ENCODE data around the gene EVX2. TPM values are rescaled to one million over a fixed set of nuclear protein-coding genes. Genes with fewer than 3 reads are reported as not detected.

EVX2 gene
- polyA plus RNA-seq, 4 donors, result not detected

DNA sequence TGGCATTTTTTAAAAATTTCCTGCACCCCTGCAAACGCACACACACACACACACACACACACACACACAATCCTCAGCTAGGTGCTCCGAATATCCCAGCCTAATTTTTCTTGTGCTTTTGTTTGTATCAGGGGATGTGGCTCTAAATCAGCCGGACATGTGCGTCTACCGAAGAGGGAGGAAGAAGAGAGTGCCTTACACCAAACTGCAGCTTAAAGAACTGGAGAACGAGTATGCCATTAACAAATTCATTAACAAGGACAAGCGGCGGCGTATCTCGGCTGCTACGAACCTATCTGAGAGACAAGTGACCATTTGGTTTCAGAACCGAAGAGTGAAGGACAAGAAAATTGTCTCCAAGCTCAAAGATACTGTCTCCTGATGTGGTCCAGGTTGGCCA is 10.6 kb upstream of the EVX2 start:
- no peak overlapping the region for H3K4me3 ChIP-seq (ENCODE audit: low read depth in 1 of 3, low read length in 3 of 3)
- H3K36me3 ChIP-seq (ENCODE audit: control insufficient read depth in 3 of 3, insufficient read depth in 2 of 3, low read depth in 1 of 3, low read length in 3 of 3), result no peaks in the 10 kb centered on the region
- no peaks in the 10 kb centered on the region for H3K9me3 ChIP-seq (ENCODE audit: control insufficient read depth in 2 of 2, insufficient read depth in 1 of 2, low read depth in 1 of 2, low read length in 1 of 2)
- DNase-seq (no peak), FAIRE-seq (no peak)
- H3K4me1 ChIP-seq (ENCODE audit: control insufficient read depth in 3 of 3, insufficient read depth in 2 of 3, low read depth in 1 of 3, low read length in 2 of 3), result peaks cover 0 to 13% (median 3%) of the 10 kb centered on the region in 3 donors
- H3K27ac ChIP-seq (ENCODE audit: low read depth in 1 of 3, low read length in 2 of 3), result no peak overlapping the region
- WGBS, 3 donors, result 7 to 13% (median 11%) methylated on average over 12 of the region's 12 CpGs
- H3K27me3 ChIP-seq (ENCODE audit: control insufficient read depth in 3 of 3, insufficient read depth in 3 of 3, low read length in 3 of 3), result peaks cover 15 to 94% (median 73%) of the 10 kb centered on the region in 3 donors

DNA sequence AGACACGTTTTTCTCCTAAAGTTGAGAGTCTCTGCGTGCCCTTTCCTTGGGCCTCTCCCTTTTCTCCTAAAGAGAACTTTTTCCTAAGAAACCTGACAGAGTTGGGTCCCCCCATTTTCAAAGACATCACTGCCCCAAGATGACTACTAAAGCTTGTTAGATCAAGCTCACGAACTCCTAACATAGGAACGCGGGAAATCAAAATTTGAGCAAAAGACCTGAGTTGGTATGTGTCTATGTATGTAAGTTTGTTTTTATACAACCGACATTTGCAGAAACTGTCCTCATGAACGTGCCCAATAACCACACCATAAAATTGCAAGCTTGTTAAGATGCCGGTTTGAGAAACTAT is 10.1 kb upstream of the EVX2 start:
- DNase-seq (no peak), FAIRE-seq (no peak)
- Histone ChIP-seq H3K36me3 (ENCODE audit: control insufficient read depth in 3 of 3, insufficient read depth in 2 of 3, low read depth in 1 of 3, low read length in 3 of 3) (no peaks in the 10 kb centered on the region), H3K4me3 (ENCODE audit: low read depth in 1 of 3, low read length in 3 of 3) (no peak overlapping the region), H3K27ac (ENCODE audit: low read depth in 1 of 3, low read length in 2 of 3) (no peak overlapping the region), H3K27me3 (ENCODE audit: control insufficient read depth in 3 of 3, insufficient read depth in 3 of 3, low read length in 3 of 3) (peaks cover 15 to 94% (median 73%) of the 10 kb centered on the region in 3 donors), H3K4me1 (ENCODE audit: control insufficient read depth in 3 of 3, insufficient read depth in 2 of 3, low read depth in 1 of 3, low read length in 2 of 3) (peaks cover 0 to 13% (median 3%) of the 10 kb centered on the region in 3 donors), H3K9me3 (ENCODE audit: control insufficient read depth in 2 of 2, insufficient read depth in 1 of 2, low read depth in 1 of 2, low read length in 1 of 2) (peaks cover 0 to under 1% of the 10 kb centered on the region in 2 donors)
- WGBS, 3 donors, result 7 to 9% (median 8%) methylated on average over 8 of the region's 8 CpGs

DNA sequence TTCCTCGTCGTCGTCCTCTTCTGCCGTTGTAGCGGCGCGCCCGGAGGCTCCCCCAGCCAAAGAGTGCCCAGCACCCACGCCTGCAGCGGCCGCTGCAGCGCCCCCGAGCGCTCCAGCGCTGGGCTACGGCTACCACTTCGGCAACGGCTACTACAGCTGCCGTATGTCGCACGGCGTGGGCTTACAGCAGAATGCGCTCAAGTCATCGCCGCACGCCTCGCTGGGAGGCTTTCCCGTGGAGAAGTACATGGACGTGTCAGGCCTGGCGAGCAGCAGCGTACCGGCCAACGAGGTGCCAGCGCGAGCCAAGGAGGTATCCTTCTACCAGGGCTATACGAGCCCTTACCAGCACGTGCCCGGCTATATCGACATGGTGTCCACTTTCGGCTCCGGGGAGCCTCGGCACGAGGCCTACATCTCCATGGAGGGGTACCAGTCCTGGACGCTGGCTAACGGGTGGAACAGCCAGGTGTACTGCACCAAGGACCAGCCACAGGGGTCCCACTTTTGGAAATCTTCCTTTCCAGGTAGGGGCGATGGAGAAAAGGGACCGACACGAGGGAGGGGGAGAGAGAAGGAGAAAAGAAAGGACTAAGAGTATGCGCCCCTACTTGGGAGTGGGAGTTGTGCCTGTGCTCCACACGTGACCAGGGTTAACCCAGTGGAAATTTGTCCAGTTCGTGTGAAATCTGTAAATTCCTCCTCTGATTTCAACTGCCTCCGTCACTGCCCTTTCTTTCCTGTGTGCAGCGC is 9.6 kb upstream of the EVX2 start:
- peaks cover 0 to 2% of the 10 kb centered on the region in 2 donors for H3K9me3 ChIP-seq (ENCODE audit: control insufficient read depth in 2 of 2, insufficient read depth in 1 of 2, low read depth in 1 of 2, low read length in 1 of 2)
- DNase-seq, result peak in 1 of 2 donors; percentile 48

DNA sequence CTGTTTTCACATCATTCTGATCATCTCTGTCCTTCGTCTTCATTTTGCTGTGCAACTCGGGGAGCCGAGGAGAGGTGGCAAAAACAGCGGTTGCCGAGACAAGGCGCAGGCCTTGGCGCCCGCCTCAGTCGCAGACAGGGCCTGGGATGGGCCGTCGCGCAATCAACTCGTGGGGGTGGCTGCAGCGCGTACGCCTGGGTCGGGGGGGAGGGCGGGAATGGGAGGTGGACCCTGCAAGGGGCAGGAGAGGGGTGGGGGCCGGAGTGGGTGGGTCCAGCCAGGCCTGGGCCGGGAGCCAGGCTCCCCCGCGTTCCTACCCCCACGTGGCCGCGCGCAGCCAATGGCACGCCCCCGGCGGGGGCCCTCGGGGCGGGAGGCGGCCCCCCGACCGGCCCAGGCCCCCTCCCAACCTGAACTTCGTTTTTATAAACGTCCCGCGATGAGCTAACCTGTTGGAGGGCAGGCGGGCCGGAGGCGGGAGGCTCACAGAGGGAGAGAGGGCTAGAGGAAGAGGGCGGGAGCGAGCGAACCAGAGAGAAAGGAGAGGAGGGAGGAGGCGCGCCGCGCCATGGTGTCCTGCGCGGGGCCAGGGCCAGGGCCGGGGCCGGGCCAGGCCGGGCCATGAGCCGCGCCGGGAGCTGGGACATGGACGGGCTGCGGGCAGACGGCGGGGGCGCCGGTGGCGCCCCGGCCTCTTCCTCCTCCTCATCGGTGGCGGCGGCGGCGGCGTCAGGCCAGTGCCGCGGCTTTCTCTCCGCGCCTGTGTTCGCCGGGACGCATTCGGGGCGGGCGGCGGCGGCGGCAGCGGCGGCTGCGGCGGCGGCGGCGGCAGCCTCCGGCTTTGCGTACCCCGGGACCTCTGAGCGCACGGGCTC is 8.7 kb upstream of the EVX2 start, which contains the start of gene HOXD13:
TSS of gene HOXD13 (plus strand) at position 452 of the 875 bp plus-strand sequence. CDS start at position 622, 170 bp downstream.
- H3K4me1 ChIP-seq (ENCODE audit: control insufficient read depth in 3 of 3, insufficient read depth in 2 of 3, low read depth in 1 of 3, low read length in 2 of 3), result peaks cover 0 to 20% (median 3%) of the 10 kb centered on the region in 3 donors
- WGBS, 3 donors, result 2 to 6% (median 4%) methylated on average over 60 to 95 of the region's 95 CpGs
- H3K4me3 ChIP-seq (ENCODE audit: low read depth in 1 of 3, low read length in 3 of 3), result peak within 1 kb of the TSS in 1 of 3 donors; percentile 41
- H3K27me3 ChIP-seq (ENCODE audit: control insufficient read depth in 3 of 3, insufficient read depth in 3 of 3, low read length in 3 of 3), result peaks cover 19 to 94% (median 73%) of the 10 kb centered on the region in 3 donors
- peaks cover 0 to 4% of the 10 kb centered on the region in 2 donors for H3K9me3 ChIP-seq (ENCODE audit: control insufficient read depth in 2 of 2, insufficient read depth in 1 of 2, low read depth in 1 of 2, low read length in 1 of 2)
- H3K27ac ChIP-seq (ENCODE audit: low read depth in 1 of 3, low read length in 2 of 3), result no peak within 1 kb of the TSS
- no peak for FAIRE-seq
- DNase-seq, result peak in 1 of 2 donors; percentile 54
- H3K36me3 ChIP-seq (ENCODE audit: control insufficient read depth in 3 of 3, insufficient read depth in 2 of 3, low read depth in 1 of 3, low read length in 3 of 3), result no peaks in the 10 kb centered on the region

More for the DNA sequence above, 9.6 kb upstream of the EVX2 start:
- Histone ChIP-seq H3K4me1 (ENCODE audit: control insufficient read depth in 3 of 3, insufficient read depth in 2 of 3, low read depth in 1 of 3, low read length in 2 of 3) (peaks cover 0 to 13% (median 3%) of the 10 kb centered on the region in 3 donors), H3K36me3 (ENCODE audit: control insufficient read depth in 3 of 3, insufficient read depth in 2 of 3, low read depth in 1 of 3, low read length in 3 of 3) (no peaks in the 10 kb centered on the region), H3K27ac (ENCODE audit: low read depth in 1 of 3, low read length in 2 of 3) (no peak overlapping the region), H3K27me3 (ENCODE audit: control insufficient read depth in 3 of 3, insufficient read depth in 3 of 3, low read length in 3 of 3) (peaks cover 15 to 94% (median 73%) of the 10 kb centered on the region in 3 donors), H3K4me3 (ENCODE audit: low read depth in 1 of 3, low read length in 3 of 3) (peak overlapping the region in 1 of 3 donors; percentile 41)
- WGBS, 3 donors, result 4 to 6% (median 4%) methylated on average over 45 to 53 of the region's 53 CpGs
- FAIRE-seq, result no peak

DNA sequence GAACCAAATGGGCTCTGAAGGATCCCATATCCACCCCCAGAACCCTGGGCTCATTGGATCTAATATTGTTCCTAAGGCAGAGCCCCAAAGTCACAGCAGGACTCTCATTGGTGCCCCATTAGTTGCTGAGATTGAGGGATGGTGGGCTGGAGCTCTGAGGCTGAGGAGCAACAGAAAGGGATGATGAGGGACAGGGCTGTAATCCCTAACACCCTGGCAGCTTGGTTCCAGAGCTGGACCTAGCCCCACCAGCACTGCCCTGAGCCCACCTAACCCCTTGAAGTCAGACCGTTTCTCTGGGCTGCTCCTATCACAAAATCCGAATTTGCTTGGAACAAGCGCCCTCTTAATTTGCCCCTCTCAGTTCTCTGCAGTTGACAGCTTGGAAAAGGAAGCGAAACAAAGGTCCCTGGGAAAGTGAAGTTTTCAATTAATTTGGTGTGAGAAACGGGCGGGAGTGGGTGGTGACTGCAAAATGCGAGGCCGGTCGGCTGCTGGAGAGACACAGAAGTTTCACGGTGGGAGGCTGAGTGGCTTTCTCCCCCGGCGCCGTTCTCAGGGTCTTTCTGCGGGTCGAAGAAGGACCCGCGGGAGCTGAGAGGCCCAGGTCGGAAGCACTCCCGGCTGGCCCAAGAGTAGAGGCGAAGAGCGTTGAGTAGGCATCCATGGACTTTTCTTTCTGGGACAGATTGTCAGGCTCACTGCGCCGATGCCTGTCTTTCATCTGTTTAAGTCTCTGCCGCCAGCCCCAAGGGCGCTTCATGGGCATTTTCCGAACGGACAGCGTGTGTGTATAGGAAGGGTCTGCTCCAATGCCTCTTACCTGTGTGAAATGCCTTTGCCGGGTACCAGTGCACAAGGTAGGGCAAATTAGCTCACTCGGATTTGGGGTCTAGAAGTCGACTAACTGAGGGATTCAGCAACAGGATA is 7.8 kb upstream of the EVX2 start:
- peaks cover 19 to 94% (median 68%) of the 10 kb centered on the region in 3 donors for H3K27me3 ChIP-seq (ENCODE audit: control insufficient read depth in 3 of 3, insufficient read depth in 3 of 3, low read length in 3 of 3)
- no peak for FAIRE-seq

DNA sequence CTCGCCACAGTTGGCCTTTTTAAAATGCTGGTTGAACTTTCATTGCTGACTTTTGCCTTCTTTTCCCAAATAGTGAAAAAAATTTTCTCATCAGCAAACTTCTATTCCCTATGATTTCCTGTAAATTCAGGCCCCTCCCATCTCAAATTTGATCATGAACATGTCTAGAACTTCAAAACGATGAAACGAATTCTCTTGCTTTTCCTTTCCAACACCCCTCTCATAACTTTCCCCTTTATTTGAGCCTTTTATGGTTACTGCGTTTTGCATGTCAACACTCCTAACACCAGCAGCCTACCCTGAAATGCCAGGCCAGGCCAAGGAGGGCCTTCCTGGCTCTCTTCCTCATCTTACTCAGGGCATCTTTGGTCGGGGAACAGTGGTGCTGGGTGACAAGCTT is 7.1 kb upstream of the EVX2 start:
- no peak for DNase-seq
- no peak overlapping the region for H3K4me3 ChIP-seq (ENCODE audit: low read depth in 1 of 3, low read length in 3 of 3)
- FAIRE-seq, result no peak
- peaks cover 0 to 6% of the 10 kb centered on the region in 2 donors for H3K9me3 ChIP-seq (ENCODE audit: control insufficient read depth in 2 of 2, insufficient read depth in 1 of 2, low read depth in 1 of 2, low read length in 1 of 2)
- H3K4me1 ChIP-seq (ENCODE audit: control insufficient read depth in 3 of 3, insufficient read depth in 2 of 3, low read depth in 1 of 3, low read length in 2 of 3), result peaks cover 0 to 14% (median 0%) of the 10 kb centered on the region in 3 donors
- no peaks in the 10 kb centered on the region for H3K36me3 ChIP-seq (ENCODE audit: control insufficient read depth in 3 of 3, insufficient read depth in 2 of 3, low read depth in 1 of 3, low read length in 3 of 3)
- H3K27me3 ChIP-seq (ENCODE audit: control insufficient read depth in 3 of 3, insufficient read depth in 3 of 3, low read length in 3 of 3), result peaks cover 19 to 95% (median 70%) of the 10 kb centered on the region in 3 donors
- WGBS, 3 donors, result 19 to 20% (median 19%) methylated on average over 5 of the region's 5 CpGs
- no peak overlapping the region for H3K27ac ChIP-seq (ENCODE audit: low read depth in 1 of 3, low read length in 2 of 3)

More for the DNA sequence above, 7.8 kb upstream of the EVX2 start:
- Histone ChIP-seq H3K4me1 (ENCODE audit: control insufficient read depth in 3 of 3, insufficient read depth in 2 of 3, low read depth in 1 of 3, low read length in 2 of 3) (peaks cover 0 to 11% (median 0%) of the 10 kb centered on the region in 3 donors), H3K9me3 (ENCODE audit: control insufficient read depth in 2 of 2, insufficient read depth in 1 of 2, low read depth in 1 of 2, low read length in 1 of 2) (peaks cover 0 to 4% of the 10 kb centered on the region in 2 donors), H3K36me3 (ENCODE audit: control insufficient read depth in 3 of 3, insufficient read depth in 2 of 3, low read depth in 1 of 3, low read length in 3 of 3) (no peaks in the 10 kb centered on the region), H3K4me3 (ENCODE audit: low read depth in 1 of 3, low read length in 3 of 3) (no peak overlapping the region), H3K27ac (ENCODE audit: low read depth in 1 of 3, low read length in 2 of 3) (no peak overlapping the region)
- DNase-seq, result no peak
- 5 to 7% (median 6%) methylated on average over 31 of the region's 31 CpGs for WGBS, 3 donors

DNA sequence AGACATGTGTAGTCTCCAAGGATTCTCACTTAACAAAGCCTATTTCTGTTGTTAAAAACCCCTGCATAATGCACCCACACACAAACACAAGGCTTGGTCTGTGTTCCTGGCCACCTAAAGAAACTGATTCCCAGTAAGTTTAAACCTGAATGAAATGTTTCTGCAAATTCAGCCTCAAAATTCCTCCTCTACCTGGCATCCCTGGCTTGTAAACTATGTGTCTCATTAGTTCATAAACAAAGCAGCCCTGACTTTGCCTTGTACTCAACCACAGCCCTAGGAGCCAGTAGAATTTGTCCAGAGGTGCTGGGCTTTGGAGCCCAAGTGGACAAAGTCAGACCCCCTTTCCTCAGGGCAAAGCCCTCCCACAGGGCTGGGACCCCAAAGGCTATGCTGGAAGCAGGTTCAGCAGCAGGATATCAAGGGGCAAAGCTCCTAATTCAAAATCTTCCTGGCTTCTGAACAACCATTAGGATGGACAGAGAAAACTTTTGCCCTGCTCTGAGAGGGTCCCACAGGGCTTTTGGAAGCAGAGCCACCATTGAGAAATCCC is 6.2 kb upstream of the EVX2 start:
- H3K4me3 ChIP-seq (ENCODE audit: low read depth in 1 of 3, low read length in 3 of 3), result no peak overlapping the region

More for the DNA sequence above, 6.2 kb upstream of the EVX2 start:
- H3K36me3 ChIP-seq (ENCODE audit: control insufficient read depth in 3 of 3, insufficient read depth in 2 of 3, low read depth in 1 of 3, low read length in 3 of 3), result no peaks in the 10 kb centered on the region
- FAIRE-seq, result no peak
- no peak for DNase-seq
- H3K9me3 ChIP-seq (ENCODE audit: control insufficient read depth in 2 of 2, insufficient read depth in 1 of 2, low read depth in 1 of 2, low read length in 1 of 2), result peaks cover 0 to 6% of the 10 kb centered on the region in 2 donors
- H3K4me1 ChIP-seq (ENCODE audit: control insufficient read depth in 3 of 3, insufficient read depth in 2 of 3, low read depth in 1 of 3, low read length in 2 of 3), result peaks cover 0 to 15% (median 0%) of the 10 kb centered on the region in 3 donors
- no peak overlapping the region for H3K27ac ChIP-seq (ENCODE audit: low read depth in 1 of 3, low read length in 2 of 3)
- peaks cover 22 to 95% (median 74%) of the 10 kb centered on the region in 3 donors for H3K27me3 ChIP-seq (ENCODE audit: control insufficient read depth in 3 of 3, insufficient read depth in 3 of 3, low read length in 3 of 3)

All from small intestine (tissue), 7 donors.